ENCODE measurements around the gene SYTL2.

DNA sequence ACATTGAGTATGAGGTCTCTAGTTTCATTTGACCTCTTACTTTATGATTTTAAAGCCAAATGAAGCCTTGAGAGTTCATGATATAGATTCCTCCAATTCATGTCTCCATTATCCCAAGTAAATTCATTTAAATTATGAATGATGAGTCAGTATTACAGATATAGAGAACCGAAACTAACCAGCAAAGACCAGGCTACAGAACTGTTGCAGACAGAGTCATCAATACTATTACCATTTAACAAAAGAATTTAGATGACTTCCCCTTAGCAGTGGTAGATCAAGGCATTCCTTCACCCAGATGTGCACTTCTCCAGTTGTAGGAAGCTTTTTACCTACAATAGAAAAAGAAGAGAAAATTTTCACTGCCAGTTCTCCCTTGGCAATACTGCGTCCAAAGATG, 113.2 kb downstream of the SYTL2 start:
- TF ChIP-seq, protein P1, sequence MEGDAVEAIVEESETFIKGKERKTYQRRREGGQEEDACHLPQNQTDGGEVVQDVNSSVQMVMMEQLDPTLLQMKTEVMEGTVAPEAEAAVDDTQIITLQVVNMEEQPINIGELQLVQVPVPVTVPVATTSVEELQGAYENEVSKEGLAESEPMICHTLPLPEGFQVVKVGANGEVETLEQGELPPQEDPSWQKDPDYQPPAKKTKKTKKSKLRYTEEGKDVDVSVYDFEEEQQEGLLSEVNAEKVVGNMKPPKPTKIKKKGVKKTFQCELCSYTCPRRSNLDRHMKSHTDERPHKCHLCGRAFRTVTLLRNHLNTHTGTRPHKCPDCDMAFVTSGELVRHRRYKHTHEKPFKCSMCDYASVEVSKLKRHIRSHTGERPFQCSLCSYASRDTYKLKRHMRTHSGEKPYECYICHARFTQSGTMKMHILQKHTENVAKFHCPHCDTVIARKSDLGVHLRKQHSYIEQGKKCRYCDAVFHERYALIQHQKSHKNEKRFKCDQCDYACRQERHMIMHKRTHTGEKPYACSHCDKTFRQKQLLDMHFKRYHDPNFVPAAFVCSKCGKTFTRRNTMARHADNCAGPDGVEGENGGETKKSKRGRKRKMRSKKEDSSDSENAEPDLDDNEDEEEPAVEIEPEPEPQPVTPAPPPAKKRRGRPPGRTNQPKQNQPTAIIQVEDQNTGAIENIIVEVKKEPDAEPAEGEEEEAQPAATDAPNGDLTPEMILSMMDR (IDR thresholded peaks at IDR 0.05), result no peak
- no peak for TF ChIP-seq POLR2A (IDR thresholded peaks at IDR 0.05)

All from adrenal gland (tissue), 5 donors.